ENCODE results near the gene LRRC31.
A peak's percentile ranks its signal among the peaks of the same experiment; 100 is the strongest.

The LRRC31 gene

DNA sequence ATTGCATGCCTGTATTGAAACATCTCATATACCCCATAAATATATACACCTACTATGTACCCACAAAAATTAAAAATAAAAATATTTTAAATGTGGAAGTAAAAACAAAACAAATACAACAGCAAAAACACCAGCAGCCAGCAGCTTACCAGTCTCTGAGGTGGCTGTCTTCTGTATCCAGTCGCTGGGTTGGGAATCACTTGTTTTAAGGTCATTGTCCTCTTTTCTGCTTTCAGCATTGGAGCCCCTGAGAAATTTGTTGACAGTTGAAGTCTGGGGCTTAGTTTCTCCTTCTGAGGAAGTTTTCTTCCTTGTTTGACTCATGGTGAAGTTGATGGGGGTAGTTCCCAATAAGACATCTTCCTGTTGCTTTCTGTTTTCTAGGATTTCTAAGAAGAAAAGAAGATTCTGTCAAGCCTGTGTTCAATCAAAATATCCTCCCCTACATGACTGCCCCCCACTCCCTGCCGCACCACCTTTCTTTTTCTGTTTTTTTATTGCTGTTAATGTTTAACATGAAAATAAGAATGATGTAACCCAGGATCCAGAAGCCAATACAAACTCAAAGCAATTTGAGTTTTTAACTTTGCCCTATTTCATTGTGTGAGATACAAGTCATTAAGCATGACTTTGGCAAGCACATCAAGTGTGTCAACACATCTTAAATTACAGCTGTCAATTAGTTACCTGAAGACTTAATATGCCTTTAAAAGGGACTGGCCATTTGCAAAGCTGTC, at the start of gene LRRC31:
Gene LRRC31 (minus strand): TSS at position 452 of the 737 bp plus-strand sequence. CDS start 128 bp downstream, at position 324.
- no peak for DNase-seq

GRCh38 chr3:169914321-169914720, 44.6 kb upstream of the LRRC31 start:
- DNase-seq = no peak

GRCh38 chr3:169913323-169913722, 43.6 kb upstream of the LRRC31 start:
- DNase-seq = no peak

- DNase-seq = no peak
Measured at GRCh38 chr3:169911272-169911671, 41.5 kb upstream of the LRRC31 start, which contains the start of gene SAMD7. Gene SAMD7 (plus strand): TSS chr3:169911572. CDS start chr3:169919499, 7,927 bp downstream.

DNA sequence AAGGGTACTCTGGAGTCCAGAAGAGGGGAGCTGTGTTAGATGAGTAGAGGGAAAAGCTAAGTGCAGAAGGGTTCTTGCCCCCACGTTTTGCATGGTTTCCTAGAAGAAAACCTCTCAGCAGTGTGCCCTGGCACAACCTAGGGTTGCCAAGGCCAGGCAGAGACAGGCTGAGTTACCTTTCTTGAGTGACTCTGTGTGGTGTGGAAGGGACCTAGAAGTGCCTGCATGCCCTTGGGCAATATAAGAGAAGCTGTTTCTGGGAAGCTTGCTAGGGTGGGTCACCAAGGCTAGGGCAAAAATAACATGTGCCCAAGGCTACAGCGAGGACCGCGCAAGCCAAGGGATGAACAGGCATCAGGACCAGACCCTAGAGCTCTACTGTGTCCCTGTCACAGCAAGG, 38.2 kb upstream of the LRRC31 start:
- no peak for DNase-seq

DNA sequence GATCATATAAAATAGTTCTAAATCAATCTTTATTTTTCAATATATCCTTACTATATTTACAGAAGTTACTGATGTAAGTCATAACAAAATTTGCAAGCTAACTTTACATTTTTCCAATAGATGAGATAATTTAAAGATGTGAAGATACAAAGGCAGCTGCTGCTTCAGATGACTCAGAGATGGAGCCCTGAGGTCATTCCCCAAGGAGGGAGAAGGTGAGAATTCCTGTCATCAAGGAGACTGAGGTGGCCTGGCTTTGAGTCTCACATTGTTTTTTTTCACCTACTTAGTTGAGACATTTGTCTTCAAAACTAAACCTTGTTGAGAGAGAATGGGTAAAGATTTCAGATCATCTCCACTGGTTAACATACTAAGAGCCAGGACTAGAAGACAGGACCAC, 37.7 kb upstream of the LRRC31 start:
- no peak for DNase-seq

DNA sequence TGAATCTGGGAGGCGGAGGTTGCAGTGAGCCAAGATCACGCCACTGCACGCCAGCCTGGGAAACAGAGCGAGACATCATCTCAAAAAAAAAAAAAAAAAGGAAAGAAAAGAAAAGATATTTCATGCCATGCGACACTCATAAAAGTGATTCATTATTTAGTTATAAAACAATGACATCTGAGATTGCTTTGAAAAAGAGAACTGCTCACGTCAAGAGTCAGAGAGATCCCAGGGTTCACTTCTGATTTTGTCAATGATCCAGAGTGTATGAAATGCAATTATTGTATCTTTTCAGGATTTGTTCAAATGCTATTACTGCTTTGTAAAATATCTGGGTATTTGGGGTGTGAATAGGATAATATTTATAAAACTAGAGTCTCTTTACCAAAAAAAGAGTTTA, 35.7 kb upstream of the LRRC31 start:
- DNase-seq = no peak

GRCh38 chr3:169901453-169901852, 31.7 kb upstream of the LRRC31 start:
- no peak for DNase-seq

DNA sequence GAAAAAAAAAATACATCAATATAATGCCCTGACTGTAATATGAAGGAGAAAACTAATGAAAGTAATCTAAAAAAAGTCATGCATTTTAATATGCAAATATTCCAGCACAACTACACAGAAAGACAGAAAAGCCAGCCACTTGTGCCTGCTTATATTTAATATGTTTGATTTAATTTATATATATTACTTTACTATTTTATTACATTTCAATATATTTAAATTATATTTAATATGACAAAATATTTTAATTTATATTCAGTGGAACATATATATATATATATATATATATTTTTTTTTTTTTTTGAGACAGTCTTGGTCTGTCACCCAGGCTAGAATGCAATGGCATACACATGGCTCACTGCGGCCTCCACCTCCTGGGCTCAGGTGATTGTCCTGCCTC, 27.5 kb upstream of the LRRC31 start:
- DNase-seq = no peak

DNA sequence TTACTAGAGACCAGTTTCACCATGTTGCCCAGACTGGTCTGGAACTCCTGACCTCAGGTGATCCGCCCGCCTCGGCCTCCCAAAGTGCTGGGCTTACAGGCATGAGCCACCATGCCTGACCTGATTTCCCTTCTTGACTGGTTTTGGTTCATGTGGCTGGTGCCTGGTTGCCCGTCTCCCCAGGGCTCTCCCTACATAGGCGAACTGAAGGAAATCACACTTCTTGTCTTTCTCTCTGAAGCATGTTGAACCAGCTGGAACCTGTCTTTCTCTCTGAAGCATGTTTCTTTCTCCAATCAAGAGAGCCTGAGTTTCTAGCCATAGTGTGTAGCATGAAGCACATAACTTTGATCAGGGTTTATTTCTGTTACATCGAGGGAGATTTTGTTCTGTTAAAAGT, 25.3 kb upstream of the LRRC31 start:
- DNase-seq = no peak

DNA sequence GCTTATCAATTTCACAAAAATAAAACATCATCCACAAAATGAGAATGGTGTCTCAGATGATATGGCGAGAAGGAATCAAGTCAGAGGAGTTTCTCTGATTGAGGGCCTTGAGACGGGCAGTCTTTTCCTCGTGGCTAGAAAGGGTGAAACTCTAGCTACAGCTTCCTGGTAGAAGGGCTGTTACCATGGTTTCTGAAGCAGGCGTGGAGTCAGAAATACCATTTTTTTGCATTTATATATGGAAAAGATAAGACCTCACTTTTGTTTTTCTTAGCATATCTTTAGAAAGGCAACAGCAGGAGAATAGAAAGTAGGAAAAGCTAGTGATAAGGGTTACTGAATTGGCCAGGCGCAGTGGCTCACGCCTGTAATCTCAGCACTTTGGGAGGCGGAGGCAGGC, 24.4 kb upstream of the LRRC31 start:
- no peak for DNase-seq

DNA sequence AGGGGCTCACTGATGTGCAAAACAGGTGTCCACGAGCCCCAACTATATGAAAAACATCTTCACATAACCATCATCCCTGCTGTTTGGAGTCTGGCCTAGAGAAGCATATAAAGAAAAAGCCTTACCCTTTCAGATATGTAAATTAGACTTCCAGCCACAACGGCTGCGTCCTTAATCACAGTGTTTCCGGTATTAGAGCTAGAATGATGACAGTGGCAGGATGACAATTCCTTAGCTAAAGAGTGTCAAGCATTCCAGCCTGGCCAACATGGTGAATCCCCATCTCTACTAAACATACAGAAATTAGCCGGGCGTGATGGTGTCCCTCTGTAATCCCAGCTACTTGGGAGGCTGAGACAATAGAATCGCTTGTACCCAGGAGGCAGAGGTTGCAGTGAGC, 22.2 kb upstream of the LRRC31 start:
- DNase-seq = no peak

DNA sequence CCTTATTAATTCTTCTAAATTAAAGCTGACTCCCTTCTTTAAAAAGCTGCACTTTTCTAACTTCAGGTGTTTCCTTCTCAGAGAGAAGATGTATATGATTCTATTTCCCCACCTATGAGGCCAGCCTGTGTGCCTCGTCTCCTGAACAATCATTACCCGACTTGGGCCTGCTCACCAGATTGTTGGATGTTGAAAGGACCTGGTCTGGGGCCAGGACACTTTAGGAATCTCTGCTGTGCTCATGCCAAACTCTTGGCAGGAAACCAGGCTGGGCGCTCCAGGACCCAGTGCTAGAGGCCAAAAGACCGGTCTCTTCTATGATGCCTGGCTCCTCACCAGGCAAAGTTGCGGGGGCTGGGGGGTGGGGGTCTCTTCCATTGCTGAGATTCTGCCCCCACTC, 16.9 kb upstream of the LRRC31 start:
- no peak for DNase-seq

DNA sequence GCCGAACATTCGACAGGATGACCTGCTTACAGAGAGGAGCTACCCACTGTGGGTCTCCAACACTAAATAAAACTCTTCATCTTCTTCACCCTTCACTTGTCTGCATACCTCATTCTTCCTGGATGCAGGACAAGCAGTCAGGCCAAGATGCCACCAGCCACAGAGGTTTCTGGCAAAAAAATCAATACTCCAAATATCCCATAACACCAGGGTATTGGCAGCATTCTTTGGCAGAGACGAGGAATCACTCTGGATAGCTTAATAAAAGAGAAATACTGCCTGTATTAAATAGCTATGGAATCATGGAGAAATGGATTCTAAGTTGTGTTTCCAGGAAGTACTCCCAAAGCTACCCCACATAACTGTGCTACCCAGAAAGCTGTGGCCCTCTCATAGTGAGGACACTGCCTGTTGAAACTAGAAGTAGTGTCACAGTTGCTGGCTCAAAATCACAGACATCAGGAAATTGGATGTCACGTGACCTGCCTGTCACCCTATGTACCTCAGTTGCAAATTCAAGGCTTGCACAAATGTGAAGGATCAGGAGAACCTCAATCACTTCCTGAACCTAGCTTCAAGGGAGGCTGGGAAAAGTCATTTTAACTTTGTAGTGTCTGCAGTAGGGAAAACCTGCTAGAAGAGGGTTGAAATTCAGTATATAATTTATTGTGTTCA, 11.0 kb upstream of the LRRC31 start:
- DNase-seq = no peak

DNA sequence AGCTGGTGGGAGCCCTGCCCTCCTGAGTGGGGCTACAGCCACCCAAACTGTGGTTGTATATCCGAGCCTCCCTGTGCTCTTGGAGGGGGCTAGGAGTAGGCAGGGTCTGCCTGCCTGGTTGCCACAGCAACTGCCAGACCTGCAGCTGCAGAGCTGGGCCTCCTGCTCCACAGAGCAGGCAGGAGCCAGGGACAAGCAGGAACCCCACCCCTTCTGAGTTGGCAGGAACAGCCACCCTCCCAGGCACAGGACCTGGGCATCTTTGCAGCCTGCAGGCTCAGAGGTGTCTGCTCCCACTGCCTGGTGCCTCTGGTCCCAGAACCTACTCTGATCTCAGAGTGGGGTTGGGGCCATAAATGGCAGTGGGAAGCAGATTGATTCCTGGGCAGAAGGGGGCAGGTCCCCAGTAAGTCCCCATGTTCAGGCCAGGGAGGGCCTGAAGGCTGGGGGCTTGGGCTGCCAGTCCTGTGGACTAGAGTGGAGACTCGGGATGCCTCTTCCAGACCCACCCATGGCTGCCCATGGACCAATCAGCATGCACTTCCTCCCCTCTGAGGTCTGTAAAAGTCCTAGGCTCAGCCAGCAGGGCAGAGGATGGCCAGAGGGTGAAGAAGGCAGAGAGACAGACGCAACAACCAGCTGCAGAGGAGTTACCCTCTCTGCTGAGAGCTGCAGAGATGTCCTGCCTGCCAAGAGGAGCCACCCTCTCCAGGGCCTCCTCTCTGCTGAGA, 10.3 kb upstream of the LRRC31 start:
- DNase-seq = no peak

DNA sequence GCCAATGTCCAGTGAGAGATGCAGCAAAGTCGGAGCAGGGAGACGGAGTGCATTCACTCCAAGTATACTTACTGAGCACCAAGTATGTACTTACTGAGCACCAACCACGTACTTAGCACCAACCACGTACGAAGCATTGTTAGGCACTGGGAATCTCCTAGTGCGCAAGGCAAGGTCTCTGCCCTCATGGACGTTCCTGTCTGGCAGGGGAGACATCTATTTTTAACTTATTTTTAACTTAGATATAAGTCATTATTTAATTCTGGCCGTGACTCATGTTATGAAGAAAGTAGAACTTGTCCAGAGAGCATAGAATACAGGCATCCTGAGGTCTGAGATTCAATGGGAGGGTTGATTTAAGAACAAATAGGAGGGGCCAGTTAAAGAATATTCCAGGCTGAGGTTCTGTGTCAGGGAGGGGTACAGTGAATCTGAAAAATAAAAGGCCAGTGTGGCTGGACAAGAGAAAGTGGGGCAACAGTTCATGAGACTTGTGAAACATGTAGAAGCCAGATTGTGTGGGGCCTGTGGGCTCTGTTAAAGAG, 9.3 kb upstream of the LRRC31 start:
- DNase-seq = no peak

- no peak for DNase-seq
Measured at GRCh38 chr3:169871129-169871886, 1.6 kb upstream of the LRRC31 start.

DNA sequence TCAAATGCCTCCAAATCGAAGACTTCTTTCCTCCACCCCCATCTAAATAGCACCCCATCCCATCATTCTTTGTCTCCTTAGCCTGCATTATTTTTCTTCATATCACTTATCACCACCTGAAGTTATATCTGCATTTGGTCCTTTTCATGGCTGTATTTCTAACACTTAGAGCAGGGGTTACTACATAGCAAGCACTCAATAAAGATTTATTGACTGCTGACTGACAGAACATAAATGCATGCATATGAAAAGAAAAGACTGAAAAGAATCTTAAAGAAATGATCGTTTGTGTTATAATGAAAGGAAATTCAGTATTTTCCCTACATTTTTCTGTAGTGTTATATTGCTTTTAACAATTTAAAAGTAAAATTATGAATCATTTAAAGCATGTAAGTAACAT, 1.4 kb downstream of the LRRC31 start:
- DNase-seq = no peak

DNA sequence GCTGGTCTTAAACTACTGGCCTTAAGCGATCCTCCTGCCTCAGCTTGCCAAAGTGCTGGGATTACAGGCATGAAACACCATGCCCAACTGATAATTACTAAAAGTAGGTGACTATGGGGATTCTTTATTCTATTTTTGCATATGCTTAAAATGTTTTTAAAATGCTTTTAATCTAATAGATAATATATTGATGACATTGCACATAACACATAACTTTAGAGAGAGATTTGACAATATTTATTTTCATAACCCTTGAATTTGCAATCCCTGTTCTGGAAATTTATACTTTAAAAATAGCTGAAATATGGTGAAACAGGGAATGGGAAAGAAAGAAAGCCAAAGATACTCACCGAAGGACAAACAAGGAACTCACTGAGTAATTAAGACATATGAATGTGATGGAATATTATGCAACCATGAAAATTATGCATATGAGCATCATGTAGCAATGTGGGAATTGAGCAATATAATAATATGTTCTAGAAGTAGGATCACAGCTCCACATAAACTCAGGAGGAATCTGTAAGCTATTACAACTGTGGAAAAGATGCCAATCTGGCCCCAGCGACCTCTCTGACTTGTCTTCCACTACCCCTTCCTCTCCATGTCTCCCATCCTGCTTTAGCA, 2.0 kb downstream of the LRRC31 start:
- DNase-seq = no peak

GRCh38 chr3:169865176-169865767, 4.5 kb downstream of the LRRC31 start:
- peak; percentile 30 for DNase-seq

- no peak for DNase-seq
Measured at GRCh38 chr3:169864270-169864669, 5.5 kb downstream of the LRRC31 start.

DNA sequence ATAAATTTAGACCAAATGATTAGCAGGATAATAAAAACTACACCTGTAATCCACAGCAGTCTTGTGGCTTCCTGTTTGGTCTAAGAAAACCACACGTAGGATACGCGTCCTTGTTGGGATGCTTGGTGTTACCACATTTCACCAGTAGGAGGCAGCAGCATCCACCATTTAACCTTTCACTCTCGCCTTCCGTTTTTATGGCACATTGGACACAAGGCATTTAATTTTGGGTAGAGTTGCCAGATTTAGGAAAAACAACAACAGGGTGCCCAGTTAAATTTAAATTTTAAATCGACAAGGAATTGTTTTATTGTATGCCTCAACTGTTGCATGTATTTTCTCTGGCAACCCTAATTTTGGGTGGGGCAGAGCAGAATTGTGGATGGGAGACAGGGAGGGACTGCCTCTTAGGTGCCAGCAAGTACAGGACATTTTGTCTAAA, 6.3 kb downstream of the LRRC31 start:
- DNase-seq = peak; percentile 59
